K562 (cell line): ENCODE data around the gene KRT24. TPM values are rescaled to one million over a fixed set of nuclear protein-coding genes. Genes with fewer than 3 reads are reported as not detected.

Experiments used
- ELF1 ChIP-seq: fragments of 200-800 bp; sonication (Bioruptor generic); IDR thresholded peaks from 2 replicates; pipeline ENCODE4 v1.6.1; 2016; ENCODE audit warnings: missing genetic modification characterization, missing compliant biosample characterization
- L3MBTL2 ChIP-seq: fragments of 450-650 bp; IDR thresholded peaks from 2 replicates; pipeline ENCODE4 v1.6.1; 2016; ENCODE audit warnings: mild to moderate bottlenecking, moderate library complexity
- MECOM ChIP-seq: fragments of 250-450 bp; sonication (Bioruptor Pico); IDR thresholded peaks from 2 replicates; pipeline ENCODE4 v1.8.0; 2022; ENCODE audit warnings: inconsistent platforms
- MLLT1 ChIP-seq, 2 experiments: fragments of 450-650 bp; IDR thresholded peaks; 2 replicates each; pipeline ENCODE4 v1.6.1; 2016
- NFIC ChIP-seq: fragments of 450-650 bp; IDR thresholded peaks from 2 replicates; pipeline ENCODE4 v1.6.1; 2017; ENCODE audit warnings: mild to moderate bottlenecking, inconsistent platforms
- UBTF ChIP-seq, 2 experiments: IDR thresholded peaks; 2 replicates each; pipeline ENCODE4 v1.6.1; 2012; ENCODE audit warnings: improper control_type of control experiment in 2 of 2, low read depth in 2 of 2, low read length in 2 of 2, borderline replicate concordance in 1 of 2
- ZNF134 ChIP-seq: fragments of 250-450 bp; sonication (Bioruptor Pico); conservative IDR thresholded peaks from 2 replicates; pipeline ENCODE4 v1.4.0; 2020
- ZNF24 ChIP-seq: fragments of 450-650 bp; IDR thresholded peaks from 2 replicates; pipeline ENCODE4 v1.6.1; 2016
- ZNF778 ChIP-seq: fragments of 450-650 bp; formaldehyde crosslinking; IDR thresholded peaks from 2 replicates; pipeline ENCODE4 v1.4.0; 2020; ENCODE audit warnings: mild to moderate bottlenecking, moderate library complexity
- polyA plus RNA-seq, 8 experiments: library from polyadenylated mRNA; depleted of rRNA in 4 of 8; stranded (reverse) in 5 of 8; unstranded in 3 of 8; fragments of >200 nt; fragmentation: Nextera tagmentation in 2 of 8; fragmentation: Illumina TruSeq in 1 of 8; extraction: Ambion mirVana in 2 of 8; extraction: Trizol in 1 of 8; gene quantifications; 2 replicates each; pipeline versions ENCODE4 v1.2.1 to v1.2.3, GENCODE V29; 2011 to 2014; ENCODE audit warnings: inconsistent platforms in 1 of 8, missing spikeins in 1 of 8
- total RNA-seq, 7 experiments: library from RNA; depleted of rRNA in 6 of 7; stranded (reverse); fragments of >200 nt in 6 of 7; fragmentation: Illumina TruSeq in 2 of 7; extraction: Trizol in 2 of 7; gene quantifications; 2 replicates each; pipeline versions ENCODE4 v1.2.1 to v1.2.3, GENCODE V29; 2011 to 2021; ENCODE audit warnings: low replicate concordance in 1 of 7

The KRT24 gene
- total and polyA plus RNA-seq, 9 of the 15 experiments (the other 6 are each of a cell fraction or from before 2014, with no cell fraction given) = not detected

GRCh38 chr17:40695874-40696472, 7.6 kb downstream of the KRT24 start (continued):
- TF ChIP-seq UBTF (IDR thresholded peaks at IDR 0.05; ENCODE audit: borderline replicate concordance in 1 of 2, low read depth in 2 of 2, low read length in 2 of 2) (no peak), NFIC (no peak), ZNF778 (CRISPR knock-in tag) (no peak), L3MBTL2 (no peak), ZNF24 (no peak), MLLT1 (IDR thresholded peaks at IDR 0.05) (no peak), MECOM (no peak), ZNF134 (CRISPR knock-in tag) (no peak), ELF1 (tag) (no peak)
- TF ChIP-seq, all 486 proteins: peak for 0
